Neuronal stem cell (in vitro differentiated cells): ENCODE results near the gene MALRD1.

Experiments
- DNase-seq: peaks from one replicate; pipeline ENCODE4 v3.0.0-alpha.2; 2013; ENCODE audit warnings: low spot score
- H2AFZ ChIP-seq: one replicate; pipeline ENCODE4 v1.6.1; 2013; ENCODE audit warnings: mild to moderate bottlenecking, low read length, inconsistent platforms
- H2AK5ac ChIP-seq: 2 replicates; pipeline ENCODE4 v1.6.1; 2013; ENCODE audit warnings: low read depth, mild to moderate bottlenecking, inconsistent platforms, low read length, moderate library complexity, mixed read lengths
- H2BK120ac ChIP-seq: 2 replicates; pipeline ENCODE4 v1.6.1; 2013; ENCODE audit warnings: low read depth, mild to moderate bottlenecking, inconsistent platforms, low read length, moderate library complexity, mixed read lengths
- H2BK12ac ChIP-seq: one replicate; pipeline ENCODE4 v1.6.1; 2013; ENCODE audit warnings: low read length, inconsistent platforms
- H2BK15ac ChIP-seq: 2 replicates; pipeline ENCODE4 v1.6.1; 2013; ENCODE audit warnings: mild to moderate bottlenecking, low read length, inconsistent platforms, mixed read lengths
- H2BK5ac ChIP-seq: one replicate; pipeline ENCODE4 v1.6.1; 2013; ENCODE audit warnings: inconsistent platforms, mild to moderate bottlenecking, low read length, moderate library complexity
- H3K14ac ChIP-seq: one replicate; pipeline ENCODE4 v1.6.1; 2013; ENCODE audit warnings: low read length, inconsistent platforms
- H3K18ac ChIP-seq: 2 replicates; pipeline ENCODE4 v1.6.1; 2013; ENCODE audit warnings: low read length, inconsistent platforms
- H3K23ac ChIP-seq: 2 replicates; pipeline ENCODE4 v1.6.1; 2013; ENCODE audit warnings: low read depth, mild to moderate bottlenecking, mixed read lengths, low read length, inconsistent platforms; ENCODE audit not compliant: poor library complexity
- H3K27ac ChIP-seq: replicated peaks from 3 replicates; pipeline ENCODE4 v1.5.1; 2013; ENCODE audit warnings: low read length, inconsistent platforms
- H3K27me3 ChIP-seq, 3 experiments: 2 replicates each; pipeline ENCODE4 v1.6.1; 2013; ENCODE audit warnings: low read length in 3 of 3, mild to moderate bottlenecking in 2 of 3, inconsistent platforms in 1 of 3, low read depth in 1 of 3, mixed read lengths in 1 of 3, moderate library complexity in 1 of 3; ENCODE audit not compliant: control insufficient read depth in 3 of 3, insufficient read depth in 3 of 3
- H3K36me3 ChIP-seq, 2 donors: replicated peaks in 1 of 2; 2 replicates each; pipeline ENCODE4 v1.6.1; 2013; ENCODE audit warnings: low read length in 2 of 2; ENCODE audit not compliant: control insufficient read depth in 2 of 2, insufficient read depth in 2 of 2
- H3K4ac ChIP-seq: 2 replicates; pipeline ENCODE4 v1.6.1; 2013; ENCODE audit warnings: inconsistent platforms, mild to moderate bottlenecking, low read length, moderate library complexity
- H3K4me1 ChIP-seq, 2 donors: 1 replicate in 1 of 2; 2 replicates in 1 of 2; pipeline ENCODE4 v1.6.1; 2013; ENCODE audit warnings: low read length in 2 of 2, low read depth in 1 of 2; ENCODE audit not compliant: control insufficient read depth in 2 of 2, insufficient read depth in 1 of 2
- H3K4me2 ChIP-seq: one replicate; pipeline ENCODE4 v1.6.1; 2013; ENCODE audit warnings: mild to moderate bottlenecking, low read length, inconsistent platforms; ENCODE audit not compliant: insufficient read depth, poor library complexity, severe bottlenecking
- H3K4me3 ChIP-seq, 2 donors: 2 replicates each; pipeline ENCODE4 v1.5.1; 2013; ENCODE audit warnings: low read length in 2 of 2, mild to moderate bottlenecking in 2 of 2, inconsistent platforms in 1 of 2, moderate library complexity in 1 of 2
- H3K79me1 ChIP-seq: one replicate; pipeline ENCODE4 v1.6.1; 2013; ENCODE audit warnings: low read depth, mild to moderate bottlenecking, inconsistent platforms, low read length, moderate library complexity
- H3K9ac ChIP-seq: one replicate; pipeline ENCODE4 v1.6.1; 2013; ENCODE audit warnings: mild to moderate bottlenecking, low read depth, low read length, inconsistent platforms; ENCODE audit not compliant: poor library complexity
- H3K9me3 ChIP-seq, 2 donors: replicated peaks in 1 of 2; 2 replicates each; pipeline versions ENCODE3 to v1.6.1; 2013; ENCODE audit warnings: low read length in 2 of 2, mild to moderate bottlenecking in 2 of 2, inconsistent platforms in 1 of 2, low read depth in 1 of 2, mixed read lengths in 1 of 2, moderate library complexity in 1 of 2; ENCODE audit not compliant: control insufficient read depth in 2 of 2, insufficient read depth in 1 of 2
- H4K8ac ChIP-seq: one replicate; pipeline ENCODE4 v1.6.1; 2013; ENCODE audit warnings: low read depth, mild to moderate bottlenecking, inconsistent platforms, low read length, moderate library complexity
- H4K91ac ChIP-seq: one replicate; pipeline ENCODE4 v1.6.1; 2013; ENCODE audit warnings: low read length, low read depth, mild to moderate bottlenecking, inconsistent platforms; ENCODE audit not compliant: poor library complexity
- WGBS, 2 donors: extraction: QIAGEN DNeasy Blood & Tissue Kit; methylation state at CpG; one replicate each; pipeline ENCODE4 v1.1.7; 2013; ENCODE audit warnings: missing lambda C conversion rate in 2 of 2, mixed read lengths in 1 of 2; ENCODE audit not compliant: insufficient read length in 2 of 2, insufficient replicate concordance in 1 of 2; ENCODE audit errors: extremely low coverage in 2 of 2; 5-methylcytosine and 5-hydroxymethylcytosine counted together

The MALRD1 gene

GRCh38 chr10:19111501-19112267, 63.1 kb downstream of the MALRD1 start:
- Histone ChIP-seq H3K4ac (no peak overlapping the region), H2BK120ac (no peak overlapping the region), H3K14ac (no peak overlapping the region), H3K9me3 (no peaks in the 10 kb centered on the region), H3K9ac (no peak overlapping the region), H3K4me2 (no peak overlapping the region), H4K8ac (no peak overlapping the region), H3K4me1 (no peaks in the 10 kb centered on the region), H3K18ac (no peak overlapping the region), H3K36me3 (no peaks in the 10 kb centered on the region), H2BK12ac (no peak overlapping the region), H4K91ac (no peak overlapping the region), H3K4me3 (no peak overlapping the region), H3K23ac (no peak overlapping the region), H2AFZ (no peak overlapping the region), H3K27me3 (no peaks in the 10 kb centered on the region), H2BK5ac (no peak overlapping the region), H3K79me1 (no peaks in the 10 kb centered on the region), H2AK5ac (no peak overlapping the region), H2BK15ac (no peak overlapping the region), H3K27ac (no peak overlapping the region)
- DNase-seq, result no peak
- no CpG with 5 or more reads among the region's 1 CpG for WGBS, 2 donors

GRCh38 chr10:19117438-19117837, 68.8 kb downstream of the MALRD1 start:
- H2AK5ac ChIP-seq, result no peak overlapping the region
- H2BK120ac ChIP-seq, result no peak overlapping the region
- H2AFZ ChIP-seq, result no peak overlapping the region
- no peak overlapping the region for H3K4me3 ChIP-seq
- no peaks in the 10 kb centered on the region for H3K9me3 ChIP-seq
- H3K4me1 ChIP-seq, result peaks cover 0 to 1% of the 10 kb centered on the region in 2 donors
- H3K4ac ChIP-seq, result no peak overlapping the region
- no peak overlapping the region for H3K23ac ChIP-seq
- no peak overlapping the region for H3K9ac ChIP-seq
- no peak overlapping the region for H3K27ac ChIP-seq
- no peak overlapping the region for H2BK15ac ChIP-seq
- H4K91ac ChIP-seq, result no peak overlapping the region
- WGBS, 2 donors, result no CpG with 5 or more reads among the region's 1 CpG
- H3K36me3 ChIP-seq, result no peaks in the 10 kb centered on the region
- no peaks in the 10 kb centered on the region for H3K79me1 ChIP-seq
- H3K27me3 ChIP-seq, result no peaks in the 10 kb centered on the region
- no peak overlapping the region for H2BK12ac ChIP-seq
- H3K14ac ChIP-seq, result no peak overlapping the region
- no peak overlapping the region for H4K8ac ChIP-seq
- no peak overlapping the region for H3K18ac ChIP-seq
- no peak for DNase-seq
- no peak overlapping the region for H3K4me2 ChIP-seq
- H2BK5ac ChIP-seq, result no peak overlapping the region

- Histone ChIP-seq H3K23ac (no peak overlapping the region), H3K18ac (no peak overlapping the region), H3K79me1 (no peaks in the 10 kb centered on the region), H4K91ac (no peak overlapping the region), H4K8ac (no peak overlapping the region), H2BK12ac (no peak overlapping the region), H3K14ac (no peak overlapping the region), H3K9me3 (no peaks in the 10 kb centered on the region), H2AK5ac (no peak overlapping the region), H2BK120ac (no peak overlapping the region), H3K4me1 (peaks cover 0 to 1% of the 10 kb centered on the region in 2 donors), H3K4ac (no peak overlapping the region), H3K27me3 (no peaks in the 10 kb centered on the region), H2BK5ac (no peak overlapping the region), H3K27ac (no peak overlapping the region), H3K4me3 (no peak overlapping the region), H3K36me3 (no peaks in the 10 kb centered on the region), H3K9ac (no peak overlapping the region), H3K4me2 (no peak overlapping the region), H2BK15ac (no peak overlapping the region), H2AFZ (no peak overlapping the region)
- DNase-seq, result peak; percentile 4
- WGBS, 2 donors, result no CpG with 5 or more reads among the region's 6 CpGs
Observed at GRCh38 chr10:19119191-19119590, 70.6 kb downstream of the MALRD1 start.

- H2BK5ac ChIP-seq, result no peak overlapping the region
- no peaks in the 10 kb centered on the region for H3K36me3 ChIP-seq
- H4K91ac ChIP-seq, result no peak overlapping the region
- no peak overlapping the region for H3K18ac ChIP-seq
- DNase-seq, result no peak
- H3K4me2 ChIP-seq, result no peak overlapping the region
- no peaks in the 10 kb centered on the region for H3K27me3 ChIP-seq
- H3K27ac ChIP-seq, result no peak overlapping the region
- no CpG with 5 or more reads among the region's 5 CpGs for WGBS, 2 donors
- H3K9ac ChIP-seq, result no peak overlapping the region
- H2BK15ac ChIP-seq, result no peak overlapping the region
- H3K9me3 ChIP-seq, result no peaks in the 10 kb centered on the region
- H3K4ac ChIP-seq, result no peak overlapping the region
- H4K8ac ChIP-seq, result no peak overlapping the region
- H2BK120ac ChIP-seq, result no peak overlapping the region
- H2BK12ac ChIP-seq, result no peak overlapping the region
- no peak overlapping the region for H2AK5ac ChIP-seq
- H3K79me1 ChIP-seq, result no peaks in the 10 kb centered on the region
- H3K4me3 ChIP-seq, result no peak overlapping the region
- H2AFZ ChIP-seq, result no peak overlapping the region
- no peak overlapping the region for H3K14ac ChIP-seq
- peaks cover 0 to 1% of the 10 kb centered on the region in 2 donors for H3K4me1 ChIP-seq
- no peak overlapping the region for H3K23ac ChIP-seq
Observed at GRCh38 chr10:19120381-19120908, 71.8 kb downstream of the MALRD1 start.
